Kidney (tissue), 14 donors: Measurements from ENCODE around the gene ABHD17B. TPM values are rescaled to one million over a fixed set of nuclear protein-coding genes. Genes with fewer than 3 reads are reported as not detected.

Experiments used
- DNase-seq, 5 donors: peaks; one replicate each; pipeline ENCODE4 v3.0.0-alpha.2; 2013 to 2020
- FAIRE-seq: peaks from 2 replicates; lab custom pipeline; 2012; peaks lifted over from hg19 to GRCh38; lab: Jason Lieb, UNC
- H3K27ac ChIP-seq, 2 donors: one replicate each; pipeline ENCODE4 v1.7.0; 2013; ENCODE audit warnings: low read depth in 2 of 2, low read length in 2 of 2, inconsistent platforms in 1 of 2
- H3K27me3 ChIP-seq: one replicate; pipeline ENCODE4 v1.7.1; 2013; ENCODE audit warnings: low read length, inconsistent platforms; ENCODE audit not compliant: control insufficient read depth, insufficient read depth
- H3K36me3 ChIP-seq, 3 donors: one replicate each; pipeline versions ENCODE4 v1.7.0 to v1.7.1; 2013; ENCODE audit warnings: low read length in 3 of 3, control low read depth in 1 of 3, inconsistent platforms in 1 of 3; ENCODE audit not compliant: insufficient read depth in 3 of 3, control insufficient read depth in 2 of 3
- H3K4me1 ChIP-seq, 3 donors: one replicate each; pipeline versions ENCODE4 v1.7.0 to v1.7.1; 2013; ENCODE audit warnings: low read length in 3 of 3, inconsistent platforms in 1 of 3, low read depth in 1 of 3; ENCODE audit not compliant: control insufficient read depth in 2 of 3, insufficient read depth in 2 of 3
- H3K4me3 ChIP-seq, 3 donors: one replicate each; pipeline versions ENCODE4 v1.7.0 to v1.8.1; 2013; ENCODE audit warnings: low read length in 3 of 3, control low read depth in 1 of 3, inconsistent platforms in 1 of 3
- H3K9ac ChIP-seq, 3 donors: one replicate each; pipeline versions ENCODE4 v1.7.0 to v1.7.1; 2013; ENCODE audit warnings: low read length in 3 of 3, control low read depth in 1 of 3, inconsistent platforms in 1 of 3
- H3K9me3 ChIP-seq, 3 donors: one replicate each; pipeline versions ENCODE4 v1.7.0 to v1.7.1; 2013; ENCODE audit warnings: low read length in 3 of 3, control low read depth in 1 of 3, inconsistent platforms in 1 of 3; ENCODE audit not compliant: control insufficient read depth in 2 of 3, insufficient read depth in 1 of 3
- intact Hi-C: fragments of 100-400 bp; cut with DNase I; formaldehyde crosslinking; loops from one replicate; pipeline ENCODE4 v1.11.1; 2022
- polyA plus RNA-seq: library from polyadenylated mRNA; stranded (reverse); fragments of 350-450 nt; fragmentation: Illumina TruSeq; extraction: RNeasy Lipid Tissue Mini Kit (QIAGEN cat#74804); gene quantifications from one replicate; pipeline ENCODE4 v1.2.3, GENCODE V29; 2014; ENCODE audit warnings: low read depth, low replicate concordance; ENCODE audit not compliant: insufficient read depth
- total RNA-seq: library from RNA; stranded (reverse); fragmentation: NEBNext Ultra II Directional; extraction: Animal tissue kit (Norgen Biotek cat#: 25700); gene quantifications from one replicate; pipeline ENCODE4 v1.2.1, GENCODE V29; 2021
- TF ChIP-seq, protein P1 (sequence below): IDR thresholded peaks from 3 replicates; pipeline ENCODE4 v1.5.1; 2012; ENCODE audit warnings: mild to moderate bottlenecking, moderate library complexity, borderline replicate concordance; ENCODE audit not compliant: insufficient read depth; ENCODE audit errors: extremely low read depth
- donor health status: control.
- donor health status: control.
- donor health status: control.
- donor health status: control.
- donor health status: control.
- donor health status: DM: yes; HTN: yes; CAD: no.
- donor health status: Normal renal cell carcinoma (clear cell type).

ABHD17B gene
- total and polyA plus RNA-seq, 2 donors from 2014 or later: 9.0 to 19.0 TPM

DNA sequence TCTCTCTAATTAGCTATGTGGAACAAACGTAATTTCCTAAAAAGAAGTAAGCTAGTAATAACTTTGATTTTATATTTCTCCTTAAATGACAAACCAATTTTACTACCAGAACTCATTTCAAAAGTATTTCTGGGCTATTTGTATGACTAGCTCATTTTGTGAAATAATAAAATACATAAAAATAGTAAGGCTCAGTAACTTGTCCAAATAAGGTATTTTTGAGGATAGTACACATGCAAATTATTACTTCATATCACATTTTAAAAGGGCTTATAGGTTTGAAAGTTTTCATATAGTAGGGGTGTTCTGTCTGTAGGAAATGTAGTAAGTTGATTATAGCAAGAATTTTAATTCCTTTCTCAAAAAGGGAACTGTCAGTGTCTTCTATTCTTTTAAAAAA is 26.9 kb upstream of the ABHD17B start:
- H3K4me1 ChIP-seq: no peaks in the 10 kb centered on the region
- TF ChIP-seq, protein P1, sequence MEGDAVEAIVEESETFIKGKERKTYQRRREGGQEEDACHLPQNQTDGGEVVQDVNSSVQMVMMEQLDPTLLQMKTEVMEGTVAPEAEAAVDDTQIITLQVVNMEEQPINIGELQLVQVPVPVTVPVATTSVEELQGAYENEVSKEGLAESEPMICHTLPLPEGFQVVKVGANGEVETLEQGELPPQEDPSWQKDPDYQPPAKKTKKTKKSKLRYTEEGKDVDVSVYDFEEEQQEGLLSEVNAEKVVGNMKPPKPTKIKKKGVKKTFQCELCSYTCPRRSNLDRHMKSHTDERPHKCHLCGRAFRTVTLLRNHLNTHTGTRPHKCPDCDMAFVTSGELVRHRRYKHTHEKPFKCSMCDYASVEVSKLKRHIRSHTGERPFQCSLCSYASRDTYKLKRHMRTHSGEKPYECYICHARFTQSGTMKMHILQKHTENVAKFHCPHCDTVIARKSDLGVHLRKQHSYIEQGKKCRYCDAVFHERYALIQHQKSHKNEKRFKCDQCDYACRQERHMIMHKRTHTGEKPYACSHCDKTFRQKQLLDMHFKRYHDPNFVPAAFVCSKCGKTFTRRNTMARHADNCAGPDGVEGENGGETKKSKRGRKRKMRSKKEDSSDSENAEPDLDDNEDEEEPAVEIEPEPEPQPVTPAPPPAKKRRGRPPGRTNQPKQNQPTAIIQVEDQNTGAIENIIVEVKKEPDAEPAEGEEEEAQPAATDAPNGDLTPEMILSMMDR: no peak
- H3K4me3 ChIP-seq: no peak overlapping the region
- H3K36me3 ChIP-seq: no peaks in the 10 kb centered on the region
- DNase-seq (no peak), FAIRE-seq (peak; percentile 19)
- no peaks in the 10 kb centered on the region for H3K9me3 ChIP-seq
- no peak overlapping the region for H3K9ac ChIP-seq
- intact Hi-C loops: no loop called here
- H3K27me3 ChIP-seq: no peaks in the 10 kb centered on the region
- no peak overlapping the region for H3K27ac ChIP-seq

- TF ChIP-seq, protein P1: no peak
- Histone ChIP-seq H3K27ac (no peak overlapping the region), H3K9me3 (no peaks in the 10 kb centered on the region), H3K9ac (no peak overlapping the region), H3K36me3 (no peaks in the 10 kb centered on the region), H3K4me3 (no peak overlapping the region), H3K4me1 (no peaks in the 10 kb centered on the region), H3K27me3 (no peaks in the 10 kb centered on the region)
- FAIRE-seq (no peak), DNase-seq (no peak)
- intact Hi-C loops: no loop called here
Measured at GRCh38 chr9:71937070-71937625, 26.2 kb upstream of the ABHD17B start.

DNA sequence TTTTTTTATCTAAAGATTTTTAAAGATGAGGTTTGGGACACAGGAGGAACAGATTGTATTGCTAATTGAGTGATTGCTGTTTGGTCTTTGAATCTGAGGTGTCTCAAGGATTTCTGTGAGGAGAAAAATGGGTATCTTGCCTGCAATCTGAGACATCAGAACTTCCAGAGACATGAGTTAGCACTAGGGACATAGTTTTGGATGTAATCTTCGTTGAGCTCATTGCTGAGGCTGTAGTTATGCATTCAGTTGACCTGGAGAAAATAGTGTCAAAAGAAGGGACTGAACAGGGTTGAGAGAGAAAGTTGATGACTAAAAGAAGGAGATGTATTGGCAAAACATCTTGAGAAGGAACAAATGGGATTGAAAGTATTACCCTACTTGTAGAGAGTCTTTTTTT is 25.1 kb upstream of the ABHD17B start:
- no peak overlapping the region for H3K9ac ChIP-seq
- no peaks in the 10 kb centered on the region for H3K9me3 ChIP-seq
- no peak overlapping the region for H3K4me3 ChIP-seq
- no peak overlapping the region for H3K27ac ChIP-seq
- H3K36me3 ChIP-seq: no peaks in the 10 kb centered on the region
- intact Hi-C loops: no loop called here
- no peaks in the 10 kb centered on the region for H3K4me1 ChIP-seq
- no peak for DNase-seq
- FAIRE-seq: no peak
- TF ChIP-seq, protein P1: no peak
- H3K27me3 ChIP-seq: no peaks in the 10 kb centered on the region

- H3K9me3 ChIP-seq: no peaks in the 10 kb centered on the region
- DNase-seq: no peak
- no peak overlapping the region for H3K27ac ChIP-seq
- intact Hi-C loops: no loop called here
- no peak for FAIRE-seq
- TF ChIP-seq, protein P1: no peak
- H3K4me1 ChIP-seq: no peaks in the 10 kb centered on the region
- no peaks in the 10 kb centered on the region for H3K36me3 ChIP-seq
- no peak overlapping the region for H3K4me3 ChIP-seq
- no peaks in the 10 kb centered on the region for H3K27me3 ChIP-seq
- no peak overlapping the region for H3K9ac ChIP-seq
Measured at GRCh38 chr9:71931166-71931565, 20.2 kb upstream of the ABHD17B start.
